BLaER1 treated with 17β-estradiol and CSF1 and Interleukin-3, amounts not matched to agents 10 nM and 100 nM (cell line): Measurements from ENCODE around the gene SORCS1.

Experiments
- H3K27ac ChIP-seq, 11 experiments: shearing (Covaris generic); formaldehyde crosslinking; 2 replicates each; pipeline ENCODE4 v1.8.1; 2022
- H3K27me3 ChIP-seq, 11 experiments: shearing (Covaris generic); formaldehyde crosslinking; 2 replicates each; pipeline ENCODE4 v1.8.1; 2022
- H3K36me3 ChIP-seq, 11 experiments: shearing (Covaris generic); formaldehyde crosslinking; 2 replicates each; pipeline ENCODE4 v1.8.1; 2022
- H3K4me1 ChIP-seq, 10 experiments: shearing (Covaris generic); formaldehyde crosslinking; 2 replicates each; pipeline ENCODE4 v1.8.1; 2022
- H3K4me2 ChIP-seq, 11 experiments: shearing (Covaris generic); formaldehyde crosslinking; 2 replicates each; pipeline ENCODE4 v1.8.1; 2022
- H3K4me3 ChIP-seq, 10 experiments: shearing (Covaris generic); formaldehyde crosslinking; 2 replicates each; pipeline ENCODE4 v1.8.1; 2022
- H3K9ac ChIP-seq, 11 experiments: shearing (Covaris generic); formaldehyde crosslinking; 2 replicates each; pipeline ENCODE4 v1.8.1; 2022
- H3K9me3 ChIP-seq, 11 experiments: shearing (Covaris generic); formaldehyde crosslinking; replicated peaks in 1 of 11; 2 replicates each; pipeline ENCODE4 v1.8.1; 2022
- H4K20me1 ChIP-seq, 11 experiments: shearing (Covaris generic); formaldehyde crosslinking; 2 replicates each; pipeline ENCODE4 v1.8.1; 2022
- Cebpa-rat ChIP-seq, 11 experiments: shearing (Covaris generic); IDR thresholded peaks; 2 replicates each; pipeline ENCODE4 v1.8.1; 2022

SORCS1 gene

DNA sequence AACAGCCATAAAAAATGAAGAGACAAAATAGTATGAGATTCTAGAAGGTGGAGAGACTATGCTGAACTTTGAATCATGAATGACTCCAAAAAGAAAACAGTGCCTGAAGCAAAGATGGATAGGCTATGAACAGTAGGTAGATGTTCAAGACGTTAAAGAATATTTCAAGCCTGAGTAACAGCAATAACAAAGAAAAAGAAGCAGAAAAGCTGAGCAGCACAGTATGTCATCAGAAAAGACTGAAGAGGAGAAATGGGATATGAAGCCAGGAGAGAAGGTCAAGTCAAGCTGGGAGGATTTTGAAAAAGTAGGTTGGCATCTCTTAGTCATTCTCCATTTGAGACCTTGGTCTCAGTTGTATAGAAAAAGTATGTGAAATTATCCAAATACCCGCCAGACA lies 484.4 kb downstream of the SORCS1 start:
- Histone ChIP-seq H3K9me3 (peaks cover 0 to 15% (median 0%) of the 10 kb centered on the region in 11 experiments; a peak in 4 of 22 replicates), H3K27ac (no peak overlapping the region), H3K4me2 (no peak overlapping the region), H3K9ac (no peak overlapping the region), H3K36me3 (no peaks in the 10 kb centered on the region), H3K27me3 (no peaks in the 10 kb centered on the region), H3K4me1 (no peaks in the 10 kb centered on the region), H3K4me3 (no peak overlapping the region), H4K20me1 (no peaks in the 10 kb centered on the region)
- TF ChIP-seq Cebpa-rat (IDR thresholded peaks at IDR 0.05): no peak

DNA sequence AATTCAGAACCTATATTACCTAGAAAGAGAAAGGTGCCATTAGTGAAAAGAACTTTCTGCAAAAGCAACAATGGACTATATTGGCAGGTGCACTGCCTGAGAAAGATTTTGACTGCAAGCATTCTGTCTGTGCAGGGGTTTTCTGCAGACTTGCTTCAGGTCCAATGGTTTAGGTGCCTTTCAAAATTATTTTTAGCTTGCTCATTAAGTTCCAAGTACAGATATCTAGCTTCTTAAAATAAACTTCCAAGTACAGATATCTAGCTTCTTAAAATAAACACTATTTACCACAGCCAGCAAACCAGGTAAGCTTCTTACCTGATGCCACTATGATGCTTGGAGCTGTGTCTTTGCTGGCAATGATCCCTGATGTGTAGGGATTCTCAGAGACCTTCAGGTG lies 485.2 kb downstream of the SORCS1 start:
- no peaks in the 10 kb centered on the region for H4K20me1 ChIP-seq
- no peak overlapping the region for H3K4me3 ChIP-seq
- no peak for TF ChIP-seq Cebpa-rat (IDR thresholded peaks at IDR 0.05)
- peaks cover 0 to 15% (median 0%) of the 10 kb centered on the region in 11 experiments; a peak in 4 of 22 replicates for H3K9me3 ChIP-seq
- H3K9ac ChIP-seq: no peak overlapping the region
- no peaks in the 10 kb centered on the region for H3K4me1 ChIP-seq
- H3K4me2 ChIP-seq: no peak overlapping the region
- H3K36me3 ChIP-seq: no peaks in the 10 kb centered on the region
- H3K27ac ChIP-seq: no peak overlapping the region
- no peaks in the 10 kb centered on the region for H3K27me3 ChIP-seq

DNA sequence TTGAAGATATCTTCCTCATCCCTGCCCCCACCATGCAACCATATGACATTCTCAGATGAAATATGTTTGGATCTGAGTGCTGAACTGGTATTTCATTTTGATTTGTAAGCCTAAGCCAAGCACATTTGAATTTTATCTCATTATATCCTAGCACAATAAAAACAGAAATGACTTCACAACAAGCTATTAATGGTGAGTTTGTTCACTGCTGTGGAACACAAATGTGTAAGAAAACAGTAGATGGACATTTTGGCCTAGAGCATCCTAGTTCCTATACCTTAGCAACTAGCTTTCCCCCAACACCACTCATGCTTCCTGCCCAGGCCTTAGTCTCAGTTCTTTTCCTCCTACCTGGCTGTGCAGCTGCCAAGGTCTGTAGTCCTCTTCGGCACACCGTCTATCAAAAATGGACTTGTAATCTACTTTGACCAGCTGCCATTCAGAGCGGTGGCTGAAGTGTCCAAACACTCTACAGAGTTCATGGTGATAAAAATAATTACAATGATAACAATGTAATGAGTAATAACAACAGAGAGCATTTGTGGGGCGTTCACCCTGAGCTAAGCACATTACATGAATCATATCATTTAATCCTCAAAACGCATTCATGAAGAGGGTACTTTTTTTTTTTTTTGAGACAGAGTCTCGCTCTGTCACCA lies 491.9 kb downstream of the SORCS1 start:
- Histone ChIP-seq H3K9ac (no peak overlapping the region), H3K27ac (no peak overlapping the region), H4K20me1 (no peaks in the 10 kb centered on the region), H3K27me3 (no peaks in the 10 kb centered on the region), H3K9me3 (peaks cover 0 to 15% (median 0%) of the 10 kb centered on the region in 11 experiments; a peak in 4 of 22 replicates), H3K4me1 (no peaks in the 10 kb centered on the region), H3K36me3 (no peaks in the 10 kb centered on the region), H3K4me3 (no peak overlapping the region), H3K4me2 (no peak overlapping the region)
- TF ChIP-seq Cebpa-rat (IDR thresholded peaks at IDR 0.05): no peak

DNA sequence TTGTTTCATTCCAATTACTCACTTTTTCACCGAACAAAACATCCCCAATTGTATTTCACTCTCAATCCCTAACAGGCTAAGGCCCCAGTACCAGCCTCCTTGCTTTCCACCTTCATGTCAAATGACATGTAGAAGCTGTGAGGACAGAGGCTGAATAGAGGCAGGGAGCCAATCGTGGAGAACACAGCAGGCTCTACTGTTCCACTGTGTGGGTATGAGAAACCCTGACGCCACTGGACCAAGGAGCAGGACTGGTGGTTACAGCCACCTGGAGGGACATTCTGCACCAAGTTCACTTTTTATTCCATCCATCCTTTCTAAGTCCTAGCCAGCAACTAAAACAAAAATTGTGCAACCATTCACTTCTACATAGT lies 502.8 kb downstream of the SORCS1 start:
- peak overlapping the region in 1 of 11 experiments; percentile 34; a peak in 1 of 22 replicates for H3K4me2 ChIP-seq
- no peak overlapping the region for H3K27ac ChIP-seq
- TF ChIP-seq Cebpa-rat (IDR thresholded peaks at IDR 0.05): no peak

DNA sequence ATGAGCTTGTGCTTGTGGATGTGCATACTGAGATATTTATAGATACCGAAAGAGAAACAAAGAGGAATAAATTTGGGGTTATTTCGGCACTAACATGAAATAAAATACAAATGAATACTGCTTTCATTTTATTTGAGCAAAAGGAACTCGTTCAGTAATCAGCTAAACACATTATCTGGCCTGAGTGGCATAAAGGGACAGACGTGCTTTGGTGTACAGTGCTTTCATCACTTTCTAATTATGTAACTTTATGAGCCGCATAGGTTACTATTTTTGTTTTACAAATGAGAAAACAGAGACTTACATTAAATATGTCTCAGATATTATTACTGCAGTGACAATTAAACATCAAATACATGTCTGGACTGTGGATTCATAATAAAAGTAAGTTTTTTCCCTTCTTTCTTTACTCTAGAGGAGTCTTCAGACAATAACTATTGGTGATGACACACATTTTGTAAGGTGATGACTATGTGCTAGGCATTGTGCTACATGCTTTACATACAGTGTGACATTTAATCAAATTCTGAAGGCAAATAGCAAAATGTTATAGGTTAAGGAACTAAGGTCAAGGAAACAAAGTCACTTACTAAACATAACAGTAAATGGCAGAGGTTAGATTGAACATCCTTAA lies 503.3 kb downstream of the SORCS1 start:
- Histone ChIP-seq H3K4me3 (no peak overlapping the region), H3K4me1 (peaks cover 7 to 21% (median 17%) of the 10 kb centered on the region in 10 experiments; a peak in 19 of 20 replicates), H4K20me1 (no peaks in the 10 kb centered on the region), H3K4me2 (peak overlapping the region; percentile 23 to 64 (median 42); a peak in 18 of 22 replicates), H3K9me3 (no peaks in the 10 kb centered on the region), H3K36me3 (no peaks in the 10 kb centered on the region), H3K27ac (peak overlapping the region in 4 of 11 experiments; percentile 6 to 39 (median 17); a peak in 2 of 22 replicates), H3K9ac (no peak overlapping the region), H3K27me3 (no peaks in the 10 kb centered on the region)
- no peak for TF ChIP-seq Cebpa-rat (IDR thresholded peaks at IDR 0.05)

More for the DNA sequence above, 502.8 kb downstream of the SORCS1 start:
- Histone ChIP-seq H3K4me1 (peaks cover 7 to 21% (median 17%) of the 10 kb centered on the region in 10 experiments; a peak in 19 of 20 replicates), H3K4me3 (no peak overlapping the region), H3K27me3 (no peaks in the 10 kb centered on the region), H3K9ac (no peak overlapping the region), H3K36me3 (no peaks in the 10 kb centered on the region), H3K9me3 (no peaks in the 10 kb centered on the region), H4K20me1 (no peaks in the 10 kb centered on the region)

DNA sequence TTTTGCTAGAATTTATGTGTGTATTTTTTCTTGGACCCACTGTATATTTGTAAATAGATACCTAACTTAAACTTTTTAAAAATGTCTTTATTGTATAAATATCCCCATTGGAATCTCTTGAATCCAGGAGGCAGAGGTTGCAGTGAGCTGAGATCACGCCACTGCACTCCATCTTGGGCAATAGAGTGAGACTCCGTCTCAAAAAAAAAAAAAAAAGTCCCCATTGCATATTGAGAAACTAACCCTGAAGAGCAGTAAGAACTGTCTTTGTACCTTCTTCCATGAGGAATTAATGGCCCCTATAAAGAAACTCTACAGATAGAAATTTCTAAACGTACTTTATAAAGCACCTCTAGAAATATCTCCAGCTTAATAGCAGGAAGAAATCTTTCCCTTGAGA lies 504.0 kb downstream of the SORCS1 start:
- TF ChIP-seq Cebpa-rat (IDR thresholded peaks at IDR 0.05): no peak
- no peaks in the 10 kb centered on the region for H3K9me3 ChIP-seq
- peak overlapping the region; percentile 23 to 64 (median 42); a peak in 17 of 22 replicates for H3K4me2 ChIP-seq
- H3K27me3 ChIP-seq: no peaks in the 10 kb centered on the region
- H3K4me3 ChIP-seq: no peak overlapping the region
- H3K36me3 ChIP-seq: no peaks in the 10 kb centered on the region
- peaks cover 7 to 21% (median 17%) of the 10 kb centered on the region in 10 experiments; a peak in 19 of 20 replicates for H3K4me1 ChIP-seq
- H3K27ac ChIP-seq: peak overlapping the region in 3 of 11 experiments; percentile 6 to 39 (median 12); a peak in 2 of 22 replicates
- no peak overlapping the region for H3K9ac ChIP-seq
- no peaks in the 10 kb centered on the region for H4K20me1 ChIP-seq

DNA sequence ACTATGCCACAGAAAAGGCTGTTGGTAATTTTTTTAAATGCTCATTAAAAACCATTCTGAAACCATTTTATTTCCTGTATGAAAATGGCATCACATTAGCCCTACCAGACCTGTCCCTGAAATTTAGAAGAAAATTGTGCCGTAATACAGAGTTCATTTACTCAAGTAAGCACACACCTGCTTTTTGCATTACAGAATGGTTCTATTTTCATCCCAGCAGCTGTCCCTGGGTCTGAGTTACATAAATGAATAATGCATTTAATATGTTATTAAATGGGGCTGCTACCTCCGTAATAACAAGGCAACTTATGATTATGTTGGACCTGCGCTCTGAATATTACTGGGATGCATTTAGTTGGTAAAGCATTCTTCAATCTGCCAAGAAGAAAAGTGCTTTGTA lies 508.9 kb downstream of the SORCS1 start:
- no peaks in the 10 kb centered on the region for H3K27me3 ChIP-seq
- H3K4me1 ChIP-seq: peaks cover 12 to 24% (median 19%) of the 10 kb centered on the region in 10 experiments; a peak in 19 of 20 replicates
- no peak overlapping the region for H3K4me3 ChIP-seq
- H3K9ac ChIP-seq: no peak overlapping the region
- H3K36me3 ChIP-seq: no peaks in the 10 kb centered on the region
- no peaks in the 10 kb centered on the region for H4K20me1 ChIP-seq
- no peak for TF ChIP-seq Cebpa-rat (IDR thresholded peaks at IDR 0.05)
- H3K9me3 ChIP-seq: no peaks in the 10 kb centered on the region
- no peak overlapping the region for H3K27ac ChIP-seq
- no peak overlapping the region for H3K4me2 ChIP-seq

DNA sequence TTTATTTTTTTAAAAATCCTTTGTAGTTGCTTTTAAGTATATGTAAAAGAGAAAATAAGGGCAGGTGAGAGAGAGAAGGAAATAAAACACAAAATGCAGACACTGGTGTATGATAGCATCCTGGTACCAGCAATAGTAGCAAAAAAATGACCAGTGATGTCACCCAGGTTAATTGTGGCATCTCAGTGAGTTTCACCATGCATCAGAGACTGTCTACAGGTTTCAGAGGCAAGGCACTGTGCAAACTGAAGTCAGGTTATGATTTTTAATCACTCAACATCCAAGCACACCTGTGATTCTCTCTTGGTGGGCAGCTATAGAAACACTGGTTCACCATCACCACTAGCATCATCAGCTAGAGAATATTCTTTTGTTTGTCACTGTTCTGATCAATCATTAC lies 509.3 kb downstream of the SORCS1 start:
- Histone ChIP-seq H3K4me2 (no peak overlapping the region), H3K27ac (no peak overlapping the region), H3K9me3 (no peaks in the 10 kb centered on the region), H4K20me1 (no peaks in the 10 kb centered on the region), H3K36me3 (no peaks in the 10 kb centered on the region), H3K4me1 (peaks cover 9 to 20% (median 16%) of the 10 kb centered on the region in 10 experiments; a peak in 19 of 20 replicates), H3K27me3 (no peaks in the 10 kb centered on the region), H3K4me3 (no peak overlapping the region), H3K9ac (no peak overlapping the region)
- TF ChIP-seq Cebpa-rat (IDR thresholded peaks at IDR 0.05): no peak

DNA sequence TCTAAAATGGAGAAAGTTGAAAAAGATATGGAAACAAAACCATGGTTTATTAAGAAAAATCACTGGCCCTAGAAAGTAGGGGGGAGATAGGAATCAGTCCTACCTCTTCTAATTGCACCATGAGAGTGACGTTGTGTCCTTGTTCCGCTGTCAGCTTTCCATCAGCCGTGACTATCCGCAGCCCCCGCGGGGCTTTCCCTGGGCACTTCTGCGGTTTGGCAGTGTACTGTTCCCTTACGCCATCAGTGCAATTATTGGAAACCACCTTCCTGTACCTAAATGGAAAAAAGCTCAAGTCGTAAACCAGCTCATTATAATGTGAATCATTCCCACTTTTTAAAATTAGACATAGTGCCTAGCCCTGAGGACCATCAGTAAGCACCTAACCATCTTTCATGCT lies 512.2 kb downstream of the SORCS1 start:
- Histone ChIP-seq H3K4me3 (no peak overlapping the region), H3K36me3 (no peaks in the 10 kb centered on the region), H3K9me3 (no peaks in the 10 kb centered on the region), H4K20me1 (no peaks in the 10 kb centered on the region), H3K27me3 (peaks cover 0 to 3% (median 0%) of the 10 kb centered on the region in 11 experiments; a peak in 1 of 22 replicates), H3K4me1 (peaks cover 4 to 24% (median 12%) of the 10 kb centered on the region in 10 experiments; a peak in 19 of 20 replicates), H3K27ac (no peak overlapping the region), H3K4me2 (peak overlapping the region; percentile 29 to 57 (median 41)), H3K9ac (no peak overlapping the region)
- TF ChIP-seq Cebpa-rat (IDR thresholded peaks at IDR 0.05): peak in 6 of 11 experiments; percentile 15 to 70 (median 30); a peak in 4 of 22 replicates
